GM18907 (cell line): ENCODE data around the gene SPAM1.
"Not testable (repeated sequence)": the region's sequence is repeated elsewhere in the genome, so short reads cannot be mapped to it uniquely, and the experiment has no call there.

ENCODE experiments used
- ATAC-seq: cut with Tn5 transposase; IDR thresholded peaks from one replicate; pipeline ENCODE4 v1.9.1; 2021; ENCODE audit warnings: mild to moderate bottlenecking, moderate library complexity; ENCODE audit not compliant: unreplicated experiment

Gene SPAM1

GRCh38 chr7:123924941-123925340, at the start of gene SPAM1:
Gene SPAM1 (plus strand): TSS chr7:123925241. CDS start chr7:123953571, 28,330 bp downstream.
- no peak for ATAC-seq

- no peak for ATAC-seq
Measured at GRCh38 chr7:123876557-123877256, 48.3 kb upstream of the SPAM1 start.

- ATAC-seq: no peak
Measured at GRCh38 chr7:123879628-123880027, 45.4 kb upstream of the SPAM1 start.

- ATAC-seq: no peak
Measured at GRCh38 chr7:123881300-123881699, 43.7 kb upstream of the SPAM1 start.

GRCh38 chr7:123883154-123883553, 41.9 kb upstream of the SPAM1 start:
- ATAC-seq: no peak

- no peak for ATAC-seq
Measured at GRCh38 chr7:123888192-123888591, 36.8 kb upstream of the SPAM1 start.

GRCh38 chr7:123894753-123895152, 30.3 kb upstream of the SPAM1 start:
- ATAC-seq: not testable (repeated sequence)

GRCh38 chr7:123901101-123901500, 23.9 kb upstream of the SPAM1 start:
- no peak for ATAC-seq

GRCh38 chr7:123905714-123906113, 19.3 kb upstream of the SPAM1 start:
- no peak for ATAC-seq

GRCh38 chr7:123916240-123916724, 8.8 kb upstream of the SPAM1 start:
- ATAC-seq: no peak

- no peak for ATAC-seq
Measured at GRCh38 chr7:123917878-123918277, 7.2 kb upstream of the SPAM1 start.

GRCh38 chr7:123918309-123918708, 6.7 kb upstream of the SPAM1 start:
- ATAC-seq: no peak

- no peak for ATAC-seq
Measured at GRCh38 chr7:123923599-123923998, 1.4 kb upstream of the SPAM1 start.

GRCh38 chr7:123929107-123929506, 4.1 kb downstream of the SPAM1 start:
- ATAC-seq: no peak

- ATAC-seq: no peak
Measured at GRCh38 chr7:123929655-123930054, 4.6 kb downstream of the SPAM1 start.

- no peak for ATAC-seq
Measured at GRCh38 chr7:123935436-123936381, 10.7 kb downstream of the SPAM1 start.

GRCh38 chr7:123936388-123936787, 11.3 kb downstream of the SPAM1 start:
- ATAC-seq: no peak

- no peak for ATAC-seq
Measured at GRCh38 chr7:123939784-123940183, 14.7 kb downstream of the SPAM1 start.

- ATAC-seq: no peak
Measured at GRCh38 chr7:123941391-123942180, 16.5 kb downstream of the SPAM1 start.

GRCh38 chr7:123944395-123944794, 19.4 kb downstream of the SPAM1 start:
- no peak for ATAC-seq

- no peak for ATAC-seq
Measured at GRCh38 chr7:123945938-123946337, 20.9 kb downstream of the SPAM1 start.
